Osteocyte (in vitro differentiated cells): ENCODE measurements around the gene FEZF2. TPM values are rescaled to one million over a fixed set of nuclear protein-coding genes. Genes with fewer than 3 reads are reported as not detected.

Source experiments
- DNase-seq: peaks from one replicate; pipeline ENCODE4 v3.0.0; 2021; ENCODE audit warnings: mixed read lengths; ENCODE audit not compliant: unreplicated experiment; ENCODE audit errors: extremely low spot score
- H3K27ac Mint-ChIP-seq: one replicate; pipeline ENCODE4 v1.8.0; 2021; ENCODE audit warnings: mild to moderate bottlenecking, mixed read lengths; ENCODE audit not compliant: unreplicated experiment
- H3K27me3 Mint-ChIP-seq: one replicate; pipeline ENCODE4 v1.8.0; 2021; ENCODE audit warnings: mixed read lengths; ENCODE audit not compliant: unreplicated experiment
- H3K36me3 Mint-ChIP-seq: one replicate; pipeline ENCODE4 v1.8.0; 2021; ENCODE audit warnings: mixed read lengths; ENCODE audit not compliant: unreplicated experiment
- H3K4me1 Mint-ChIP-seq: one replicate; pipeline ENCODE4 v1.8.0; 2021; ENCODE audit warnings: mixed read lengths; ENCODE audit not compliant: unreplicated experiment
- H3K4me3 Mint-ChIP-seq: one replicate; pipeline ENCODE4 v1.8.0; 2021; ENCODE audit warnings: mild to moderate bottlenecking, moderate library complexity, mixed read lengths; ENCODE audit not compliant: unreplicated experiment
- H3K9me3 Mint-ChIP-seq: one replicate; pipeline ENCODE4 v1.8.0; 2021; ENCODE audit warnings: mixed read lengths; ENCODE audit not compliant: unreplicated experiment
- total RNA-seq: library from RNA; stranded (reverse); gene quantifications from 2 replicates; pipeline ENCODE4 v1.2.1, GENCODE V29; 2021
- TF ChIP-seq, protein P1 (sequence below): fragments of 200-600 bp; sonication (generic); IDR thresholded peaks from 2 replicates; pipeline ENCODE4 v1.5.0; 2021; ENCODE audit warnings: antibody characterized with exemption, mild to moderate bottlenecking, moderate library complexity

The FEZF2 gene
- total RNA-seq, 1 donor from 2014 or later, result not detected

DNA sequence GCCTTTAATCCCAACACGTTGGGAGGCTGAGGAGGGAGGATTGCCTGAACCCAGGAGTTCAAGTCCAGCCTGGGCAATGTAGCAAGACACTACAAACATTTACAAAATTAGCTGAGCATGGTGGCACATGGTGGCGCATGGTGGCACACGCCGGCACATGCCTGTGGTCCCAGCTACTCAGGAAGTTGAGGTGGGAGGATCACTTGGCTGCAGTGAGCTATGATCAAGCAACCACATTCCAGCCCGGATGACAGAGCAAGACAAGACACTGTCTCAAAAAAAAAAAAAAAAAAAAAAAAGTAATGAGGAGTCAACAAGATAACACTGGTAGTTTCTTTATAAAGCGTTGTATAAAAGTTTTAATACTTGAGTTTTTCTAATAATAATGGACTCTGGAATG is 10.1 kb downstream of the FEZF2 start:
- Mint-ChIP-seq H3K27ac (no peak overlapping the region), H3K36me3 (no peaks in the 10 kb centered on the region), H3K4me1 (peaks cover 6% of the 10 kb centered on the region), H3K9me3 (no peaks in the 10 kb centered on the region), H3K4me3 (no peak overlapping the region), H3K27me3 (peaks cover 74% of the 10 kb centered on the region)
- DNase-seq, result no peak
- TF ChIP-seq, protein P1, sequence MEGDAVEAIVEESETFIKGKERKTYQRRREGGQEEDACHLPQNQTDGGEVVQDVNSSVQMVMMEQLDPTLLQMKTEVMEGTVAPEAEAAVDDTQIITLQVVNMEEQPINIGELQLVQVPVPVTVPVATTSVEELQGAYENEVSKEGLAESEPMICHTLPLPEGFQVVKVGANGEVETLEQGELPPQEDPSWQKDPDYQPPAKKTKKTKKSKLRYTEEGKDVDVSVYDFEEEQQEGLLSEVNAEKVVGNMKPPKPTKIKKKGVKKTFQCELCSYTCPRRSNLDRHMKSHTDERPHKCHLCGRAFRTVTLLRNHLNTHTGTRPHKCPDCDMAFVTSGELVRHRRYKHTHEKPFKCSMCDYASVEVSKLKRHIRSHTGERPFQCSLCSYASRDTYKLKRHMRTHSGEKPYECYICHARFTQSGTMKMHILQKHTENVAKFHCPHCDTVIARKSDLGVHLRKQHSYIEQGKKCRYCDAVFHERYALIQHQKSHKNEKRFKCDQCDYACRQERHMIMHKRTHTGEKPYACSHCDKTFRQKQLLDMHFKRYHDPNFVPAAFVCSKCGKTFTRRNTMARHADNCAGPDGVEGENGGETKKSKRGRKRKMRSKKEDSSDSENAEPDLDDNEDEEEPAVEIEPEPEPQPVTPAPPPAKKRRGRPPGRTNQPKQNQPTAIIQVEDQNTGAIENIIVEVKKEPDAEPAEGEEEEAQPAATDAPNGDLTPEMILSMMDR, result no peak

DNA sequence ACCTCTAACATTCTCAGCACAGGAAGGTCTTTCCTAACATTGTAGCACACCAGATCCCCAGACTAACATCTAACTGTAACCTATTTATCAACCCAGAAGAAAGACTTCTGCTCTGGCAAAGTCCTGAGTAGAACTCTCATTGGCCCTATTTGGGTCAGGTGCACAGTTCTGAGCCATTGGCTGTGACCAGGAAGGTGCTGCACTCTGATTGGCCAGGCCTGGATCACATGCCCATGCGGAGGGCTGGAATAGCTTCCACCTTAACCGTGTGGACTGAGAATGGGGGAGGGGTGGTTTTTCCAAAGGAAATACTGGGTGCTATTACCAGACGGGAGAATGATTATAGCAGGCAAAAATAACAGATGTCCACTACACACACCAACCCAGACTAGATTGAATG is 11.5 kb downstream of the FEZF2 start:
- Mint-ChIP-seq H3K4me3 (no peak overlapping the region), H3K36me3 (no peaks in the 10 kb centered on the region), H3K9me3 (no peaks in the 10 kb centered on the region), H3K27me3 (peaks cover 66% of the 10 kb centered on the region), H3K4me1 (no peaks in the 10 kb centered on the region), H3K27ac (no peak overlapping the region)
- DNase-seq, result no peak
- TF ChIP-seq, protein P1, result no peak

DNA sequence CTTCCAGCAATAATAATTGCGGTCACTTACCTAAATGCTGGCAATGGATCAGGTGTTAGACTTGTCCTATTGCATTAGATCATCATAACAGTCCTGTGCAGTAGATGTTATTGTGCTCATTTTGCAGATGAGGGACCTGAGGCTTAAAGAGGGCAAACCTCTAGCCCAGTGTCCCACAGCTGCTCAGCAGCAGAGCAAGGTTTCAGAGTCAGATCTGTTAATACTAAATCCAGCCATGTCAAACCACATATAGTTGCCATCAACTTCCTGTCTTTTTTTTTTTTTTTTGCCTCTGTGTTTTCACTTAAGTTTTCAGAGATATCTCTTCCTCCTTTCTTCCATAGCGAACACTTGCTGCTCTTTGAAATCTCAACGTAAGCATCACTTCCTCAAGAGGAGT is 12.1 kb downstream of the FEZF2 start:
- no peaks in the 10 kb centered on the region for H3K4me1 Mint-ChIP-seq
- peaks cover 60% of the 10 kb centered on the region for H3K27me3 Mint-ChIP-seq
- TF ChIP-seq, protein P1, result no peak

DNA sequence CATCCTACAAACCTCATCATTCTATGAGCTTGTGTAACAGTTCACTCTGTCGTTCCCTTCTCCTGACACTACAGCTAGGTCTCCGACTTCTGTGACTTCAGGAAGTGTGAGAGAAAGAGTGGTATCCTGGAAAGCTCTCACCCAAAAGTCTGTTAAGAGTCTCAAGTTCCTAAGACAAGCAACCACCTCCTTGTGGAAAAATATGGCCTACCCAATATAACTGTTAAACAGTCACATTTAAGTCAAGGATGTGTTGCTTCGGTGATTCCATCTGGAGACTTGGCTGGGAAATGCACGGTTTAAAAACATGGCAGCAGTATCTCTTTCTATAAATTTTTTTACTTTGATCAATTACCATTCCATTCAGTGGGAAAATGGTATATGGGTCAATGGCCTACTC is 13.8 kb downstream of the FEZF2 start:
- H3K4me3 Mint-ChIP-seq, result no peak overlapping the region
- H3K27me3 Mint-ChIP-seq, result peaks cover 43% of the 10 kb centered on the region
- no peak overlapping the region for H3K27ac Mint-ChIP-seq
- H3K9me3 Mint-ChIP-seq, result no peaks in the 10 kb centered on the region
- DNase-seq, result no peak
- no peaks in the 10 kb centered on the region for H3K36me3 Mint-ChIP-seq
- TF ChIP-seq, protein P1, result no peak
- H3K4me1 Mint-ChIP-seq, result no peaks in the 10 kb centered on the region

More for the DNA sequence above, 12.1 kb downstream of the FEZF2 start:
- Mint-ChIP-seq H3K4me3 (no peak overlapping the region), H3K9me3 (no peaks in the 10 kb centered on the region), H3K36me3 (no peaks in the 10 kb centered on the region), H3K27ac (no peak overlapping the region)
- no peak for DNase-seq

DNA sequence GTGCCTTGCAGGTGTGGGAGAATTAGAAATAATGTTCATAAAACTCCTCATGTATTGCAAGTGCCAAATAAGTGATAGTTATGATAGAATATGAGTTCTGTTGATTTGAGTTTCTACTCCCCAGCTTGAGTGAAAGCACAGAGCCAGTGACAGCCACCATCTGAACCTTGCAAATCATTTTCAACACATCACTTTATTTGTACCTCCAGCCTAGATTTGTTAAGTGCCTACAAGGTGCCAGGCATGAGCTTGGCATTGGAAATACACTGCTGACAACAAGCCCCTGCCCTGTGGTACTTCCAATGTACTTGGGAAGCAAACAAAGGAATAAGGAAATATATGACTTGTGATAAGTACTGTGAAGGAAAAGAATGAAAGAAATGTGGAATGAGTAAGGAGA is 17.0 kb downstream of the FEZF2 start:
- no peak for DNase-seq
- H3K27ac Mint-ChIP-seq, result no peak overlapping the region
- H3K27me3 Mint-ChIP-seq, result peaks cover 37% of the 10 kb centered on the region
- H3K9me3 Mint-ChIP-seq, result no peaks in the 10 kb centered on the region
- H3K4me3 Mint-ChIP-seq, result no peak overlapping the region
- H3K4me1 Mint-ChIP-seq, result no peaks in the 10 kb centered on the region
- TF ChIP-seq, protein P1, result no peak
- no peaks in the 10 kb centered on the region for H3K36me3 Mint-ChIP-seq
